ENCODE measurements around the gene TPD52L2. TPM values are rescaled to one million over a fixed set of nuclear protein-coding genes. Genes with fewer than 3 reads are reported as not detected.
A peak's percentile ranks its signal among the peaks of the same experiment; 100 is the strongest.

TPD52L2 gene
- total RNA-seq, 6 donors from 2014 or later = 64.2 to 103 (median 79.4) TPM

- DNase-seq (peak in 1 of 2 donors; percentile 47), ATAC-seq (ENCODE audit: low FRiP score in 2 of 2) (no peak)
- H3K9me3 ChIP-seq = no peaks in the 10 kb centered on the region
- WGBS, 2 donors = 81 to 96% methylated on average over 19 to 25 of the region's 29 CpGs
- peak overlapping the region in 2 of 4 donors; percentile 58 to 59 for H3K27ac ChIP-seq
- H3K4me1 ChIP-seq = peaks cover 12 to 34% (median 28%) of the 10 kb centered on the region in 4 donors
- peak in 1 of 6 experiments; percentile 6 for TF ChIP-seq CTCF (IDR thresholded peaks at IDR 0.05)
- TF ChIP-seq POLR2A (IDR thresholded peaks at IDR 0.05) = no peak
- no peaks in the 10 kb centered on the region for H3K27me3 ChIP-seq
- no peak overlapping the region for H3K4me3 ChIP-seq
- peaks cover 6 to 55% (median 44%) of the 10 kb centered on the region in 4 donors for H3K36me3 ChIP-seq
Measured at GRCh38 chr20:63891061-63892002, 26.3 kb downstream of the TPD52L2 start.

- H3K27ac ChIP-seq = no peak overlapping the region
- WGBS, 2 donors = 88 to 93% methylated on average over 7 of the region's 7 CpGs
- H3K27me3 ChIP-seq = no peaks in the 10 kb centered on the region
- H3K36me3 ChIP-seq = peaks cover 5 to 45% (median 34%) of the 10 kb centered on the region in 4 donors
- H3K4me3 ChIP-seq = no peak overlapping the region
- H3K9me3 ChIP-seq = no peaks in the 10 kb centered on the region
- TF ChIP-seq CTCF (IDR thresholded peaks at IDR 0.05) (no peak), EP300 (IDR thresholded peaks at IDR 0.05) (no peak), POLR2A (IDR thresholded peaks at IDR 0.05) (no peak), POLR2AphosphoS5 (IDR thresholded peaks at IDR 0.05) (no peak)
- no peak for ATAC-seq (ENCODE audit: low FRiP score in 2 of 2)
- H3K4me1 ChIP-seq = peaks cover 22 to 45% (median 38%) of the 10 kb centered on the region in 4 donors
- DNase-seq = no peak
Measured at GRCh38 chr20:63892402-63892801, 27.3 kb downstream of the TPD52L2 start.

- ATAC-seq (ENCODE audit: low FRiP score in 2 of 2) (no peak), DNase-seq (no peak)
- 26% methylated on average over 6 of the region's 6 CpGs for WGBS, 2 donors
- H3K4me1 ChIP-seq = peaks cover 32 to 60% (median 52%) of the 10 kb centered on the region in 4 donors
- no peaks in the 10 kb centered on the region for H3K9me3 ChIP-seq
- H3K27me3 ChIP-seq = no peaks in the 10 kb centered on the region
- H3K36me3 ChIP-seq = peaks cover 0 to 31% (median 24%) of the 10 kb centered on the region in 4 donors
- peak overlapping the region; percentile 79 to 94 (median 89) for H3K27ac ChIP-seq
- peak overlapping the region in 3 of 4 donors; percentile 56 to 75 (median 74) for H3K4me3 ChIP-seq
- no peak for TF ChIP-seq POLR2AphosphoS5 (IDR thresholded peaks at IDR 0.05)
- no peak for TF ChIP-seq EP300 (IDR thresholded peaks at IDR 0.05)
- TF ChIP-seq POLR2A (IDR thresholded peaks at IDR 0.05) = no peak
- no peak for TF ChIP-seq CTCF (IDR thresholded peaks at IDR 0.05)
Measured at GRCh38 chr20:63893999-63894357, 28.9 kb downstream of the TPD52L2 start.

- Histone ChIP-seq H3K9me3 (no peaks in the 10 kb centered on the region), H3K4me3 (peak within 1 kb of the TSS; percentile 56 to 75 (median 73)), H3K27me3 (no peaks in the 10 kb centered on the region), H3K36me3 (peaks cover 0 to 25% (median 19%) of the 10 kb centered on the region in 4 donors), H3K4me1 (peaks cover 37 to 64% (median 50%) of the 10 kb centered on the region in 4 donors), H3K27ac (peak within 1 kb of the TSS; percentile 86 to 94 (median 89))
- ATAC-seq (ENCODE audit: low FRiP score in 2 of 2) = peak; percentile 95 to 97
- TF ChIP-seq EP300 (IDR thresholded peaks at IDR 0.05) (no peak), CTCF (IDR thresholded peaks at IDR 0.05) (peak in 1 of 6 experiments; percentile 28), POLR2AphosphoS5 (IDR thresholded peaks at IDR 0.05) (peak; percentile 27 to 79), POLR2A (IDR thresholded peaks at IDR 0.05) (peak in 1 of 4 donors; percentile 80)
- peak; percentile 97 to 99 for DNase-seq
- WGBS, 2 donors = 2 to 4% methylated on average over 26 to 60 of the region's 82 CpGs
Measured at GRCh38 chr20:63894358-63895201, 29.5 kb downstream of the TPD52L2 start, which contains the start of gene DNAJC5. DNAJC5 (plus strand) TSS chr20:63895126; CDS start chr20:63928346, 33,220 bp downstream.
